Stimulated activated effector memory CD8-positive, alpha-beta T cell treated with anti-CD3 and anti-CD28 coated beads, Interleukin-12 subunit alpha, Interleukin-12 subunit beta, amount 100 ng/mL, for 72 hours (primary cell): ENCODE measurements around the gene FLNB.
A peak's percentile ranks its signal among the peaks of the same experiment; 100 is the strongest.

Experiments used
- ATAC-seq: fragments of 150-1000 bp; cut with Tn5 transposase; 2 replicates; pipeline ENCODE4 v1.10.0; 2021
- DNase-seq, 2 donors: peaks; one replicate each; pipeline ENCODE4 v3.0.0; 2021 to 2022; ENCODE audit warnings: low spot score in 2 of 2
- H3K27ac Mint-ChIP-seq: one replicate; pipeline ENCODE4 v1.8.0; 2022; ENCODE audit warnings: mild to moderate bottlenecking, mixed read lengths
- H3K36me3 Mint-ChIP-seq: one replicate; pipeline ENCODE4 v1.8.0; 2022; ENCODE audit warnings: mild to moderate bottlenecking, mixed read lengths
- H3K4me1 Mint-ChIP-seq: one replicate; pipeline ENCODE4 v1.8.0; 2022; ENCODE audit warnings: mixed read lengths
- H3K4me3 Mint-ChIP-seq: one replicate; pipeline ENCODE4 v1.8.0; 2022; ENCODE audit warnings: mild to moderate bottlenecking, mixed read lengths
- H3K9me3 Mint-ChIP-seq: one replicate; pipeline ENCODE4 v1.8.0; 2022; ENCODE audit warnings: mixed read lengths

Gene FLNB

DNA sequence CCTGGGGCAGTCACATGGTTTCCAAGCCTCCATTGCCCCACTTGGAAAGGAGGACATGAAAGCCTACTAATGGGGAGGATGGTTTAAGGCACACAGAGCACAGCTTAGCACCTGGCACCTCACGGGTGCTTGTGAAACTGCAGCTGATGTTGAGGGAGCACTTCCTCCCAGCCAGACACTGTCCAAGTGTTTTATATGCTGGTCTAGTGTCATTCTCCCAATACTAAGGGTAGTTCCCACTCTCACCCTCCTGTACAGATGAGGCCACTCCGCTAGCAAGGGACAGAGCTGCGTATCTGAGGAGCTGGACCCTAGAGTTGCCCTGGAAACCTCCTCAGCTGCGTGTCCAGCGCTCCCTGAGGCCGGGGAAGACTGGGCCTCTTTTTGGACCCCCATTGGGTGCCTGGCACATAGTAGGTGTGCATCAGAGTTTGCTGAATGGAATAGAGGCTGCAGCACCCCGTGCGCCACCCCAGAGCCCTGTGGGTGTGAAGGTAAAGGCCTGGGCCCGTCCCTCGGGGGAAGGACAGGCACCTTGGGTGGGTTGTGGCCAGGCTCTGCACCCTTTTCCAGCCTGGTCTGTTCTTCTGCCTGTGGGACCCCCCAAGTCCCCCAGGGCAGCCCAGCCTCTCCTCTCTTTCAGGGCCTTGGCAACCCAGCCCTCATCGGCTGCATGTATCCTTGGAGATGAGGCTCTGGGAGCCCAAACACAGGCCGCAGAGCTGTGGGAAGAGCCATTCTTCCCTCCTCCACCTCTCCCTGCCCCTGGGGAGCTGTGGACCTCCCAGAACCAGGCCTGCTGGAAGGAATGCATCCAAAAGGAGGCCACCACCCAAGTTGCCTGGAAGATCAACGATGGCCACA is 171.2 kb downstream of the FLNB start:
- H3K27ac Mint-ChIP-seq, result no peak overlapping the region
- H3K4me3 Mint-ChIP-seq, result no peak overlapping the region
- DNase-seq, result no peak
- no peaks in the 10 kb centered on the region for H3K9me3 Mint-ChIP-seq
- H3K36me3 Mint-ChIP-seq, result no peaks in the 10 kb centered on the region
- ATAC-seq, result no peak
- peaks cover 19% of the 10 kb centered on the region for H3K4me1 Mint-ChIP-seq

DNA sequence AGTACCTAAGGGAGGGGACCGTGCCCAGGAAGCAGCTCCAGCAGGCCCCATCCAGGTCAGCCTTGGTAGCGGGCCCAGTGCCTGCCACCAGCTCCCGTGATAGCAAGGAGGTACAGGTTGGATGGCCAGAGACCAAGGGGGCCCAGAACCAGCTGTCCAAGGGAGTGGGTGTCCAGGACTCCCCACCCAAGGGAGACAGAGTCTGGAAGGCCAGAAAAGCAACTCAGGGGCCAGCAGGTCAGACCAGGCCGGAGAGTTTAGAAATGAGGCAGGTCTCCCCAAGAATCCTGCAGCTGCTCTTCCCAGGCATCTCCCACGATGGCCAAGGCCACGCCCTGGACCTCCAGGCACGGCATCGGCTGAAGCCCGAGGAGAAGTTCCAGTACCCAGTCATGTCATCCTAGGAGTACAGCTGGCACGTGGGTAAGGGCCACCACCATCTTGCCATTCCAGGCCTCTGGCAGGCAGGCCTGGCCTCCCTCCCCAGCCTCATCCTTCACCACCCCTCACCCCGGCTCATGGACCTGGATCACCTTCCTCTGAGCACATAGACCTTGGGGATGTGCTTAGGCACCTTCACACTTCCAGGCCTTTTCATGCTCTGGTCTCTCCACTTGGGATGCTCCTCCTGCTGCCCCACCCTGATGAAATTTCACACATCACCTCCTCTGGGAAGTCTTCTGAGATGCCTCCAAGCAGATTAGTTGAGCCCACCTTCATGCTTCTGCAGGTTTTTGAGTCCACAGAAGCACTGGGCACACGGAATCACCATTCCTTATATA is 172.1 kb downstream of the FLNB start:
- DNase-seq (no peak), ATAC-seq (no peak)
- Mint-ChIP-seq H3K27ac (no peak overlapping the region), H3K9me3 (no peaks in the 10 kb centered on the region), H3K4me3 (no peak overlapping the region), H3K4me1 (peaks cover 19% of the 10 kb centered on the region), H3K36me3 (no peaks in the 10 kb centered on the region)

DNA sequence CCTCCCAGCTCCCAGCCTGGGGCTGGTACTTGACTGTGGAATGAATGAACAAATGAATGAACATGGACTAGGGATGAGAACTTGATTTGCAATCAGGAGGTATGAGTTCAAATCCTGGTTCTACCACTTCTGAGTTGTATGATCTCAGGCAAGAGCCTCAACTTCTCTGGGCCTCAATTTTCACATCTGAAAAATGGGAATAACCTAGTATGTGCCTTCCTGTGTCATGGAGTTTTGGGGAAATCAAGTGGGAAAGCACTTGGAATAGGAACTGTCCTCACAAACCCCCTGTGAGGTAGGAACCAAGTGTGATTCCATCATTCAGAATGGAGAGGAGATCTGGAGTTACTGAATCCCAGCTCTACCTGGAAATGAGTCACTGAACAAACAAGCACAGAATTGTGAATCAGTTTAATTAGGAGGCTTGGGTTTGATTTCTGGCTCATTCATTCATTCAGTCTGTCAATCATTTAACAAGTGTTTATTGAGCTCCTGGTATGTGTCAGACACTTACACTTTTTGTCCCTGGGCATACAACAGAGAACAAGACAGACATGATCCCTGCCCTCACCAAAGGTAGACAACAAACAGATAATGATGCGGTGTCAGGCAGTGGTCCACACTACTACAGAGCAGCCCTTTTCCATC is 172.8 kb downstream of the FLNB start:
- H3K4me1 Mint-ChIP-seq, result peaks cover 19% of the 10 kb centered on the region
- no peaks in the 10 kb centered on the region for H3K9me3 Mint-ChIP-seq
- no peak for ATAC-seq
- no peaks in the 10 kb centered on the region for H3K36me3 Mint-ChIP-seq
- no peak overlapping the region for H3K4me3 Mint-ChIP-seq
- DNase-seq, result no peak
- H3K27ac Mint-ChIP-seq, result peak overlapping the region; percentile 13

DNA sequence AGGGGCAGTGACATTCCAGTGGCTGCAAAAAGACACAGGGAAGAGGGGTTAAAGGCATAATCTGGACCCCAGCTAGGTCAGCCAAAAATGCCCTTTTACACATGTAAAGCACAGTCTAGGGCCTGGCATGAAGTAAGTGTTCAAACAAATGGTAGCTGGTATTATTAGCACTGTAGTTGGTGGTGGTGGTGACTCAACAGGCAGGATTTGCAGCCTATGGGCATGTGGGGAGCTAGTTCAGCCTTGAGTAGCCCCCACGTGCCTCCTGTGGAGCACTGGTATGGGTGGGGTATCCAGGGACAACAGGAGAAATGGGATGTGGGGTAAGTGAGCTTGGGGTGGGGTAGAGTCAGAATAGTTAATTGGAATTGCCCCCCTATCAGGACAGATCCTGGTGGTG is 175.0 kb downstream of the FLNB start:
- ATAC-seq (no peak), DNase-seq (no peak)
- H3K4me3 Mint-ChIP-seq, result no peak overlapping the region

GRCh38 chr3:58183891-58184290 is 175.7 kb downstream of the FLNB start:
- DNase-seq, result no peak
- no peak overlapping the region for H3K27ac Mint-ChIP-seq
- no peak for ATAC-seq
- no peaks in the 10 kb centered on the region for H3K9me3 Mint-ChIP-seq
- no peak overlapping the region for H3K4me3 Mint-ChIP-seq
- H3K36me3 Mint-ChIP-seq, result no peaks in the 10 kb centered on the region
- peaks cover 2% of the 10 kb centered on the region for H3K4me1 Mint-ChIP-seq

More for the DNA sequence above, 175.0 kb downstream of the FLNB start:
- Mint-ChIP-seq H3K27ac (no peak overlapping the region), H3K9me3 (no peaks in the 10 kb centered on the region), H3K4me1 (peaks cover 9% of the 10 kb centered on the region), H3K36me3 (no peaks in the 10 kb centered on the region)

GRCh38 chr3:58184309-58184981 is 176.2 kb downstream of the FLNB start:
- ATAC-seq, result no peak
- H3K27ac Mint-ChIP-seq, result no peak overlapping the region
- no peaks in the 10 kb centered on the region for H3K4me1 Mint-ChIP-seq
- DNase-seq, result no peak
- H3K4me3 Mint-ChIP-seq, result no peak overlapping the region
- H3K36me3 Mint-ChIP-seq, result no peaks in the 10 kb centered on the region
- H3K9me3 Mint-ChIP-seq, result no peaks in the 10 kb centered on the region

- no peaks in the 10 kb centered on the region for H3K36me3 Mint-ChIP-seq
- no peak overlapping the region for H3K4me3 Mint-ChIP-seq
- ATAC-seq (no peak), DNase-seq (no peak)
- no peaks in the 10 kb centered on the region for H3K4me1 Mint-ChIP-seq
- no peaks in the 10 kb centered on the region for H3K9me3 Mint-ChIP-seq
- H3K27ac Mint-ChIP-seq, result no peak overlapping the region
Observed at GRCh38 chr3:58184982-58185360, 176.7 kb downstream of the FLNB start.

DNA sequence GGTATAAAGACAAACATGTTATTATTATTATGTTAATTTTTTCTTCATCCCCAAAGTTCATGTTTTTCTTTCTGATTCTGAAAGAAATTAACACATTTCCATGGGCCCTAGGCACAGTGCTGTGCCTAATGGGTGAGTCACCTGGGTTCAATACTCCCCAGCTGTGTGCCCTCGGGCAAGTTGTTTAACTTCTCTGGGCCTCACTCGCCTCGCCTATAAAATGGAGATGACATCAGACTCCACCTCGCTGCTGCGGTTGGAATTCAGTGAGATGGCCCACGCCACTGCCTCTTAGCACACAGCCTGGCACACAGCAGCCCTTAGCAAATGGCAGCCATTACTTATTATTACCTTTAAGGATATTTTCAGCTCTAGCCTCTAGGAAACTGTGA is 179.9 kb downstream of the FLNB start:
- H3K4me1 Mint-ChIP-seq, result no peaks in the 10 kb centered on the region
- no peaks in the 10 kb centered on the region for H3K36me3 Mint-ChIP-seq
- ATAC-seq (no peak), DNase-seq (no peak)
- H3K27ac Mint-ChIP-seq, result no peak overlapping the region
- H3K9me3 Mint-ChIP-seq, result no peaks in the 10 kb centered on the region
- no peak overlapping the region for H3K4me3 Mint-ChIP-seq

GRCh38 chr3:58188921-58189451 is 180.8 kb downstream of the FLNB start:
- H3K4me3 Mint-ChIP-seq, result no peak overlapping the region
- no peaks in the 10 kb centered on the region for H3K4me1 Mint-ChIP-seq
- no peak overlapping the region for H3K27ac Mint-ChIP-seq
- H3K36me3 Mint-ChIP-seq, result no peaks in the 10 kb centered on the region
- DNase-seq (no peak), ATAC-seq (no peak)
- H3K9me3 Mint-ChIP-seq, result no peaks in the 10 kb centered on the region

GRCh38 chr3:58189691-58190090 is 181.5 kb downstream of the FLNB start:
- Mint-ChIP-seq H3K4me3 (no peak overlapping the region), H3K4me1 (no peaks in the 10 kb centered on the region), H3K36me3 (no peaks in the 10 kb centered on the region), H3K27ac (no peak overlapping the region), H3K9me3 (no peaks in the 10 kb centered on the region)
- no peak for ATAC-seq
- no peak for DNase-seq

- H3K9me3 Mint-ChIP-seq, result no peaks in the 10 kb centered on the region
- no peaks in the 10 kb centered on the region for H3K36me3 Mint-ChIP-seq
- H3K4me3 Mint-ChIP-seq, result no peak overlapping the region
- H3K27ac Mint-ChIP-seq, result no peak overlapping the region
- no peak for DNase-seq
- H3K4me1 Mint-ChIP-seq, result no peaks in the 10 kb centered on the region
- no peak for ATAC-seq
Observed at GRCh38 chr3:58190291-58190690, 182.1 kb downstream of the FLNB start.

DNA sequence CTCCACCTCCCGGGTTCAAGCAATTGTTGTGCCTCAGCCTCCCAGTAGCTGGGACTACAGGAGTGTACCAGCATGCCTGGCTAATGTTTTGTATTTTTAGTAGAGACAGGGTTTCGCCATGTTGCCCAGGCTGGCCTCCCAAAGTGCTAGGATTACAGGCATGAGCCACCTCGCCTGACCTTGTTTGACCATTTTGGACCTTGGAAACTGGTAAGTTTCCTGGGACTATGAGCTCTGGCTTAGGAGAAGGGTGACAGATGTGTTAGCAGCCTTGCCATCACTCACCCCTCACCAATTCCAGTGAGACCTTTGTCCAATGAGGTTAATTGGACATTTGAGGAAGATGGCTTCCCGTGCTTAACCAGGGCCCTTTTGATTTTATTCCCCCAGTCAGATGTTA is 182.7 kb downstream of the FLNB start:
- Mint-ChIP-seq H3K27ac (no peak overlapping the region), H3K9me3 (no peaks in the 10 kb centered on the region)

DNA sequence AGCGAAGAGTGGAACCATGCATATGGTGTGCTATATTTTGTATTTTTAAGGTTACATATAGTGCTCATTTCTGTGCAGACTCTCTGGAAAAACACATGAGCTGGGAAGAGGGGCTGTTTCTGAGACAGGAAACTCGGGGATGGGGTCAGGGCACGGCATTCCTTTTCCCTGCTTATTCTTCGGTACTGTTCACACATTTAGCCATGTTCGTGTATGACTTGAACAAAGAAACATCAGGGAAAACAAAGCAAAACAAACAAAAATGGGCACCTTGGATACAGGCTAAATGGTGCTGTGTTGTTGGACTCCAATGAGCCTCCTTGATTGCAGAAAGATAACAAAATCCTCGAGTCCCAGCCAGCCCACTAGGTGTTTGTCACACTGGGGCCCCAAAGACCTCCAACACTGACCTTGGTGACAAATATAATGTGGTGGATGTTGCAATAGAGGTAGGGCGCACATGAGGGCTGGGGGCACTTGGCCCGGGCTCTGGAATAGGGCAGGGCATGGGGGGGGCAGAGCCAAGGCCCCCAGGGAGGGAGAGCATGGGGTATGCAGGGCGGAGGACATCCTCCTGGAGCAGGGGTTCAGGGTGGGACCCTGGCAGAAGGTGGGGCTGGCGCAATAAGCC is 183.3 kb downstream of the FLNB start:
- no peaks in the 10 kb centered on the region for H3K4me1 Mint-ChIP-seq
- ATAC-seq (no peak), DNase-seq (no peak)
- no peak overlapping the region for H3K27ac Mint-ChIP-seq
- no peak overlapping the region for H3K4me3 Mint-ChIP-seq
- no peaks in the 10 kb centered on the region for H3K9me3 Mint-ChIP-seq
- H3K36me3 Mint-ChIP-seq, result no peaks in the 10 kb centered on the region

More for the DNA sequence above, 182.7 kb downstream of the FLNB start:
- no peaks in the 10 kb centered on the region for H3K36me3 Mint-ChIP-seq
- ATAC-seq (no peak), DNase-seq (no peak)
- no peaks in the 10 kb centered on the region for H3K4me1 Mint-ChIP-seq
- no peak overlapping the region for H3K4me3 Mint-ChIP-seq

DNA sequence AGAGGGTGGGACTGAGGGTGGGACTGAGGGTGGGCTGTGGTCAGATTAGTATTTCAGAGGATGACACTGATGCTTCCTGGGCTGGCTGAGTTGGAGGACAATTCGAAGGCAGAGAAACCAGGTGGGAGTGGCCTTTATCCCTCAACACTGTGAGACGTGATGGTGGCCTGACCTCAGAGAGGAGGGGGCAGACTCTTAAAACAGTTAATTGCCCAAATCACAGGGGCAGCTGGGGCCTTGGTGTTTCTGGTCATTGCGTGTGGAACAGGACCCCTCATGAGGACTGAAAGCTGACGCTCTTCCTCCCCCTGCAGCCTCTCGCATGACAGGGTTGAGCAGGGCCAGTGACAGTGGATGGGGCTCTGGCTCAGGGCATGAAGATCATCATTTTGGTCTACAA is 183.8 kb downstream of the FLNB start:
- H3K9me3 Mint-ChIP-seq, result no peaks in the 10 kb centered on the region
- no peaks in the 10 kb centered on the region for H3K4me1 Mint-ChIP-seq
- DNase-seq, result no peak
- no peak for ATAC-seq
- no peak overlapping the region for H3K4me3 Mint-ChIP-seq
- no peaks in the 10 kb centered on the region for H3K36me3 Mint-ChIP-seq
- H3K27ac Mint-ChIP-seq, result no peak overlapping the region
